ENCODE data around the gene MDP1.
"Not testable (repeated sequence)": the region's sequence is repeated elsewhere in the genome, so short reads cannot be mapped to it uniquely, and the experiment has no call there.

- TF ChIP-seq NANOG (IDR thresholded peaks at IDR 0.05; ENCODE audit: borderline replicate concordance); CREB1 (CRISPR knock-in tag; IDR thresholded peaks at IDR 0.05; ENCODE audit: low read depth); POLR2AphosphoS5 (IDR thresholded peaks at IDR 0.05; ENCODE audit: low read depth); CTCF (conservative IDR thresholded peaks at IDR 0.05; ENCODE audit: low read depth in 2 of 2); EZH2phosphoT487 (IDR thresholded peaks at IDR 0.05; ENCODE audit: unreplicated experiment); EZH2 (IDR thresholded peaks at IDR 0.05; ENCODE audit: low read depth, unreplicated experiment); JUNB (IDR thresholded peaks at IDR 0.05; ENCODE audit: unreplicated experiment); REST (IDR thresholded peaks at IDR 0.05; ENCODE audit: unreplicated experiment); ETS1 (IDR thresholded peaks at IDR 0.05); ZNF114 (CRISPR knock-in tag; IDR thresholded peaks at IDR 0.05): not testable (repeated sequence)
Observed at GRCh38 chr14:24202538-24202937, 13.3 kb downstream of the MDP1 start.
